HG03280 (cell line): ENCODE results near the gene PNKD.

ENCODE experiments used
- ATAC-seq: cut with Tn5 transposase; IDR thresholded peaks from one replicate; pipeline ENCODE4 v1.9.1; 2021; ENCODE audit warnings: mild to moderate bottlenecking, moderate library complexity; ENCODE audit not compliant: unreplicated experiment

Gene PNKD

DNA sequence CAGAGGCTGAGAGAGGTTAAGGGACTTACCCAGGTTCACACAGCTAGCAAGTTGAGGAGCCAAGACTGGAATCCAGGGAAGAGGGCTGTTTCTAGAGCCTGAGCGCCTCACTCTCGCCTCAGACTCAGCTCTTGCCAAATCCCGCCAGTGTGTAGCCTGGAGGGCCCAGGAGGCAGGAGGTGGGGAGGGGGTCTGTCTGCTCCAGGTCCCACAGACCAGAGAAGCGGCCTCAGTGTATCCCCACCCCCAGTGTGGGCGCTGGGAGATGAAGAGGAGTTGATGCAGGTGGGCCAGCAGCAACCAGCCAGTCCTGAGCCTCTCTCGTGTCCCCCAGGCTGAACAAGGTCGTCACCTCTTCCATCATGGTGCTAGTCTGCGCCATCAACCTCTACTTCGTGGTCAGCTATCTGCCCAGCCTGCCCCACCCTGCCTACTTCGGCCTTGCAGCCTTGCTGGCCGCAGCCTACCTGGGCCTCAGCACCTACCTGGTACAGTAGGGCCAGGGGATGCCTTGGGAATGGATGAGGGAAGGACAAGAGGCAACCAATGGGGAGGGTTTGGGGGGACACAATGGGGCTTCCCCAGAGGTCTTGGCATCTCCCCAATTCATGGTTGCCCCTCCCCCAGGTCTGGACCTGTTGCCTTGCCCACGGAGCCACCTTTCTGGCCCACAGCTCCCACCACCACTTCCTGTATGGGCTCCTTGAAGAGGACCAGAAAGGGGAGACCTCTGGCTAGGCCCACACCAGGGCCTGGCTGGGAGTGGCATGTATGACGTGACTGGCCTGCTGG is 124.2 kb downstream of the PNKD start:
- no peak for ATAC-seq

GRCh38 chr2:218395090-218395444 is 124.7 kb downstream of the PNKD start:
- ATAC-seq: no peak

- no peak for ATAC-seq
Observed at GRCh38 chr2:218395456-218395825, 125.1 kb downstream of the PNKD start.

GRCh38 chr2:218395826-218396687 is 125.7 kb downstream of the PNKD start:
- peak; percentile 56 for ATAC-seq
